Prostate gland (tissue), 2 donors: ENCODE results near the gene CGB3. TPM values are rescaled to one million over a fixed set of nuclear protein-coding genes. Genes with fewer than 3 reads are reported as not detected.

Experiments
- DNase-seq: peaks from one replicate; pipeline ENCODE4 v3.0.0-alpha.2; 2019; ENCODE audit warnings: low spot score
- H3K27ac ChIP-seq, 2 donors: fragments of 200-600 bp; sonication (generic); 2 replicates each; pipeline ENCODE4 v1.5.1; 2017 to 2019
- H3K27me3 ChIP-seq: fragments of 200-600 bp; sonication (generic); replicated peaks from 2 replicates; pipeline ENCODE4 v1.5.1; 2019; ENCODE audit not compliant: insufficient read depth
- H3K36me3 ChIP-seq, 2 donors: fragments of 200-600 bp; sonication (generic); 1 replicate in 1 of 2; 2 replicates in 1 of 2; pipeline versions ENCODE4 v1.5.1 to v1.8.1; 2017 to 2019
- H3K4me1 ChIP-seq: fragments of 200-600 bp; sonication (generic); replicated peaks from 2 replicates; pipeline ENCODE4 v1.5.1; 2019
- H3K4me3 ChIP-seq, 2 donors: fragments of 200-600 bp; sonication (generic); 2 replicates each; pipeline ENCODE4 v1.5.1; 2017 to 2019
- H3K9me3 ChIP-seq: fragments of 200-600 bp; sonication (generic); 2 replicates; pipeline ENCODE4 v1.5.1; 2017
- CTCF ChIP-seq, 4 experiments: fragments of 200-600 bp in 2 of 4; fragments of 450-650 bp in 2 of 4; sonication (generic) in 2 of 4; IDR thresholded peaks; 1 replicate in 3 of 4; 2 replicates in 1 of 4; pipeline ENCODE4 v1.5.1; 2016 to 2019; ENCODE audit warnings: antibody characterized with exemption in 4 of 4, mild to moderate bottlenecking in 2 of 4, moderate library complexity in 2 of 4
- POLR2A ChIP-seq: fragments of 450-650 bp; IDR thresholded peaks from one replicate; pipeline ENCODE4 v1.6.1; 2016; ENCODE audit warnings: antibody characterized with exemption, mild to moderate bottlenecking
- POLR2AphosphoS5 ChIP-seq: sonication (generic); formaldehyde crosslinking; IDR thresholded peaks from one replicate; pipeline ENCODE4 v1.6.1; 2017; ENCODE audit warnings: antibody characterized with exemption
- WGBS: methylation state at CpG from one replicate; pipeline ENCODE4 v1.1.5; 2018; 5-methylcytosine and 5-hydroxymethylcytosine counted together
- intact Hi-C: fragments of 100-400 bp; cut with DNase I; formaldehyde crosslinking; loops from one replicate; pipeline ENCODE4 v1.14.2; 2022
- total RNA-seq, 2 donors: library from RNA; depleted of rRNA; stranded (reverse); fragments of >200 nt; gene quantifications; one replicate each; pipeline ENCODE4 v1.1.0, GENCODE V29; 2016

The CGB3 gene
- total RNA-seq, 2 donors from 2014 or later = not detected

DNA sequence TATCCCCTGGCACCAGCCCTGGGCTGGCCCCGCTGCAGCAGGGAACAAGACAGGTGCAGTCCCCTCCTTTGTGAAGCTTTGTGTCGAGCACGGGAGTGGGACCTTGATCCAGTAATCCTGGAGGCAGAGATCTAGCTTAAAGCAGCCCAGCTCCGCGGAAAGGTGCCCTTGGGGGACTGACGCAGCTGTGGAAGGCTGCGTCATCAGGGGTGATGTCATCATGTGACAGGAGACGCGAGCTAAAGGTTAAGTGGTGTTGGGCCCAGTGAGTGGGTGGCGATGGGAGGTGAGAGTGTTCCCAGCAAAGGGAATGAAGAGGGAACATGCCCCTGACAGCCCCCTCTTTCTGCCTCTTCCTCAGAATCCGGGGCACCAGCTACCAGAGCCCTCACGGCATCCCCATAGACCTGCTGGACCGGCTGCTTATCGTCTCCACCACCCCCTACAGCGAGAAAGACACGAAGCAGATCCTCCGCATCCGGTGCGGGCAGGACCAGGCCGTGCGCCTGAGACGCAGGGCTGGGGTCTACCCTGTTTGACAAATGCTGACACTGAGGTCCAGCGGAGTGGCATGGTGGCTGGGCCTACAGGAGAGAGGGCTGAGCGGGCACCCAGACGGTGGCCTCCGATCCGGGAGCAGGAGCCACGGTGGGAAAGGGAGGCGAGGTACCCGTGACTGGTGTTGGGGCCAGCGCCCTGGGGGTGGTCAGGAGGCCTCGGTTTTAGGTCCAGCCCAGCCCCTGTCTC is 9.8 kb downstream of the CGB3 start:
- H3K27ac ChIP-seq = no peak overlapping the region
- no peak for DNase-seq
- H3K9me3 ChIP-seq = no peaks in the 10 kb centered on the region
- 93% methylated on average over 32 of the region's 32 CpGs for WGBS
- H3K36me3 ChIP-seq = no peaks in the 10 kb centered on the region
- no peak overlapping the region for H3K4me3 ChIP-seq
- no peaks in the 10 kb centered on the region for H3K27me3 ChIP-seq
- TF ChIP-seq POLR2AphosphoS5 (no peak), CTCF (IDR thresholded peaks at IDR 0.05) (no peak), POLR2A (no peak)
- intact Hi-C loops = no loop called here
- no peaks in the 10 kb centered on the region for H3K4me1 ChIP-seq

DNA sequence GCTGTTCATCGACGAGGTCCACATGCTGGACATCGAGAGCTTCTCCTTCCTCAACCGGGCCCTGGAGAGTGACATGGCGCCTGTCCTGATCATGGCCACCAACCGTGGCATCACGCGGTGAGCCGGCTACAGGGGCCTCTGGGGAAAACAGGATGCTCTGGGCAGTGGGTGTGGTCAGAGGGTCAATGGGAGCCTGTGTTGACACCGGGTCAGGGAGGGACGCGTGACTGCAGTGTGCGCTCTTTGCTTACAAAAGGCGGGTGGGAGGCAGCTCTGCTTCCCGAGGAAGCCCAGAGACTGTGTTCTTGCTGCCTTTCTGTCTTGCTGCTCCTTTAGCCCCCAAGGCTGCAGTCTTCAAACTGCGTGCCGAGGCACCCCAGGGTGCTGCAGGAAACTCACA is 12.9 kb downstream of the CGB3 start:
- DNase-seq = no peak
- H3K27me3 ChIP-seq = no peaks in the 10 kb centered on the region
- no peak overlapping the region for H3K27ac ChIP-seq
- peaks cover 0 to under 1% of the 10 kb centered on the region in 2 donors for H3K36me3 ChIP-seq
- intact Hi-C loops = no loop called here
- H3K9me3 ChIP-seq = no peaks in the 10 kb centered on the region
- no peak overlapping the region for H3K4me3 ChIP-seq
- H3K4me1 ChIP-seq = no peaks in the 10 kb centered on the region
- TF ChIP-seq CTCF (IDR thresholded peaks at IDR 0.05) (no peak), POLR2AphosphoS5 (no peak), POLR2A (no peak)
- 91% methylated on average over 17 of the region's 17 CpGs for WGBS

DNA sequence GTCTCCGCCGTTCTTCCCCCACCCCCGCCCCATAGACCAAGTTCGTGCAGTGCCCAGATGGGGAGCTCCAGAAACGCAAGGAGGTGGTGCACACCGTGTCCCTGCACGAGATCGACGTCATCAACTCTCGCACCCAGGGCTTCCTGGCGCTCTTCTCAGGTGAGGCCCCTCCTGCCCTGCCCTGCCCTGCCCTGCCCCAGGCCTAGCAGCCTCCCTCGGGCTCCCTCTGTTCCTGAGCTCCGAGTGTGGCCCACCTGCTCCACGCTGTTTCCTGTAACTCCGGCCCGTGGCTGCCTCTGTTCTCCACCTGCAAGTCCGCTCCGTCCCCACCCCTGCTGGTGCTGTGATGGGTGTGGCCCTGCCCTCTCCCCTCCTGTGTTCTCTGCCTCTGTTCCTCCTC is 13.7 kb downstream of the CGB3 start:
- Histone ChIP-seq H3K4me1 (no peaks in the 10 kb centered on the region), H3K4me3 (no peak overlapping the region), H3K36me3 (peaks cover 0 to 4% of the 10 kb centered on the region in 2 donors), H3K9me3 (no peaks in the 10 kb centered on the region), H3K27me3 (no peaks in the 10 kb centered on the region), H3K27ac (no peak overlapping the region)
- no peak for TF ChIP-seq POLR2A
- TF ChIP-seq CTCF (IDR thresholded peaks at IDR 0.05) = no peak
- TF ChIP-seq POLR2AphosphoS5 = no peak
- 89% methylated on average over 17 of the region's 18 CpGs for WGBS
- DNase-seq = no peak
- intact Hi-C loops = no loop called here

- Histone ChIP-seq H3K4me1 (no peaks in the 10 kb centered on the region), H3K27me3 (no peaks in the 10 kb centered on the region), H3K4me3 (no peak overlapping the region), H3K9me3 (no peaks in the 10 kb centered on the region), H3K36me3 (peaks cover 0 to 4% of the 10 kb centered on the region in 2 donors), H3K27ac (no peak overlapping the region)
- WGBS = 94% methylated on average over 18 of the region's 18 CpGs
- TF ChIP-seq POLR2AphosphoS5 (no peak), CTCF (IDR thresholded peaks at IDR 0.05) (no peak), POLR2A (no peak)
- no peak for DNase-seq
- intact Hi-C loops = no loop called here
These were observed 14.3 kb downstream of the CGB3 start for GRCh38 chr19:49009828-49010227.

GRCh38 chr19:49006905-49007304 is 17.2 kb downstream of the CGB3 start:
- TF ChIP-seq POLR2AphosphoS5 = no peak
- TF ChIP-seq CTCF (IDR thresholded peaks at IDR 0.05) = no peak
- no peak for TF ChIP-seq POLR2A
- Histone ChIP-seq H3K27ac (no peak overlapping the region), H3K36me3 (peaks cover 0 to 4% of the 10 kb centered on the region in 2 donors), H3K9me3 (no peaks in the 10 kb centered on the region), H3K4me1 (no peaks in the 10 kb centered on the region), H3K4me3 (no peak overlapping the region), H3K27me3 (no peaks in the 10 kb centered on the region)
- intact Hi-C loops = no loop called here
- no peak for DNase-seq
- 96% methylated on average over 22 of the region's 22 CpGs for WGBS
